Right lobe of liver (tissue), 4 donors: ENCODE measurements around the gene COL23A1.

Experiments used
- CTCF ChIP-seq, 4 donors: fragments of 200-600 bp in 3 of 4; fragments of 450-650 bp in 1 of 4; IDR thresholded peaks; one replicate each; pipeline versions ENCODE4 v1.5.1 to v1.8.0; 2016 to 2022; ENCODE audit warnings: antibody characterized with exemption in 4 of 4, mild to moderate bottlenecking in 2 of 4
- POLR2A ChIP-seq: fragments of 450-650 bp; IDR thresholded peaks from one replicate; pipeline ENCODE4 v1.6.1; 2017; ENCODE audit warnings: antibody characterized with exemption, mild to moderate bottlenecking
- donor health status: DM: no; HTN: no; CAD: no.
- donor health status: DM: no; HTN: no; CAD: no.
- donor health status: DM: no; HTN: yes; CAD: no.

DNA sequence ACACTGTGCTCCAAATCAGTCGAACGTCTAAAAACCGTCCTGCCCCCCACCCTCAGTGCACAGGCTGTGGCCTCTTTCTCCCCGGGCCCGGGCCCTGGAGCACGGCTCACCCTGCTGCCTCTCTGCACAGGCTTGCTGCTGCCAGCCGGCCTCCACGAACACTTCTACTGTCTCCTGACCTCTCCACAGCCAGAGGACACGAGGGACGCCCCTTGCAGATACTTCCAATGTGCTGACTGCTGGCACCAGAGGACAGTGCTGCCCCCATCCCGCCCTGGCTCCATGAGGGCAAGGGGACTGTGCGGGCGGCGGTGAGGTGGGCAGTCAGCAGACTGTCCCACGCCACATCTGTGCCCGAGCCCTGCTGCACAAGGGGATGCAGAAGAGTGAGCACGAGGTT lies 174.8 kb downstream of the COL23A1 start:
- TF ChIP-seq CTCF (IDR thresholded peaks at IDR 0.05), result no peak
- TF ChIP-seq POLR2A, result no peak
